HCT116 (cell line): ENCODE measurements around the gene HARS1. TPM values are rescaled to one million over a fixed set of nuclear protein-coding genes. Genes with fewer than 3 reads are reported as not detected.

Experiments
- ATAC-seq: fragments of 200-7000 bp; cut with Tn5 transposase; 2 replicates; pipeline ENCODE4 v1.9.1; 2020; ENCODE audit warnings: mild to moderate bottlenecking, moderate library complexity
- BruUV-seq: library from RNA; stranded (reverse); fragments of 400-500 nt; replicated peaks from 2 replicates; lab custom pipeline; 2021; lab: Mats Ljungman, UMichigan
- CTCF ChIA-PET: fragments of 300-600 bp; sonication (Branson Sonifier 250); formaldehyde crosslinking; loops from one replicate; lab custom pipeline; 2021; ENCODE audit warnings: antibody characterized with exemption; lab: Charles Lee
- POLR2A ChIA-PET: fragments of 300-600, 350-600 bp; sonication (Branson Sonifier 250); formaldehyde crosslinking; loops from one replicate; lab custom pipeline; 2021; ENCODE audit warnings: antibody characterized with exemption; lab: Charles Lee
- RAD21 ChIA-PET, 2 experiments: fragments of 300-600 bp; sonication (Branson Sonifier 250); formaldehyde crosslinking; loops; one replicate each; lab custom pipeline; 2023; ENCODE audit warnings: low total read pairs in 2 of 2; ENCODE audit not compliant: uncharacterized antibody in 2 of 2, unreplicated experiment in 2 of 2, low non-redundant PET in 1 of 2; lab: Charles Lee
- DNase-seq: peaks from one replicate; pipeline ENCODE4 v3.0.0-alpha.2; 2010; ENCODE audit warnings: low read depth, low spot score
- H2AFZ ChIP-seq: fragments of 200-600 bp; shearing (Covaris generic), sonication (generic); 2 replicates; pipeline ENCODE4 v1.6.1; 2017; ENCODE audit warnings: low read depth, mixed run types, mixed read lengths, antibody characterized with exemption, low read length; ENCODE audit not compliant: poor library complexity, severe bottlenecking
- H3K27ac ChIP-seq: 2 replicates; pipeline ENCODE4 v1.5.1; 2012; ENCODE audit warnings: low read depth, low read length
- H3K27me3 ChIP-seq: fragments of 200-600 bp; sonication (generic); 2 replicates; pipeline ENCODE4 v1.6.1; 2016; ENCODE audit warnings: mixed run types, low read length, mixed read lengths; ENCODE audit not compliant: insufficient read depth
- H3K36me3 ChIP-seq, 2 experiments: fragments of 200-500 bp in 1 of 2; fragments of 200-600 bp in 1 of 2; sonication (Bioruptor generic) in 1 of 2; sonication (generic) in 1 of 2; 2 replicates each; pipeline versions ENCODE4 v1.5.1 to v1.6.1; 2014 to 2016; ENCODE audit warnings: low read length in 2 of 2, inconsistent platforms in 1 of 2, mixed read lengths in 1 of 2, mixed run types in 1 of 2; ENCODE audit not compliant: insufficient read depth in 2 of 2, control insufficient read depth in 1 of 2
- H3K4me1 ChIP-seq, 2 experiments: fragments of 200-600 bp in 1 of 2; sonication (generic) in 1 of 2; 2 replicates each; pipeline versions ENCODE4 v1.5.1 to v1.6.1; 2012 to 2017; ENCODE audit warnings: low read length in 2 of 2, inconsistent platforms in 1 of 2, mild to moderate bottlenecking in 1 of 2, mixed read lengths in 1 of 2, mixed run types in 1 of 2, moderate library complexity in 1 of 2; ENCODE audit not compliant: insufficient read depth in 2 of 2, control insufficient read depth in 1 of 2
- H3K4me2 ChIP-seq: fragments of 200-600 bp; sonication (generic); 2 replicates; pipeline ENCODE4 v1.6.1; 2017; ENCODE audit warnings: mixed run types, low read length, mixed read lengths
- H3K4me3 ChIP-seq, 2 experiments: fragments of 200-600 bp in 1 of 2; sonication (generic) in 1 of 2; replicated peaks in 1 of 2; 2 replicates each; pipeline ENCODE4 v1.5.1; 2011 to 2016; ENCODE audit warnings: low read length in 2 of 2, control low read depth in 1 of 2, low read depth in 1 of 2, mild to moderate bottlenecking in 1 of 2, mixed read lengths in 1 of 2, mixed run types in 1 of 2
- H3K79me2 ChIP-seq: fragments of 200-600 bp; sonication (generic); 2 replicates; pipeline ENCODE4 v1.6.1; 2017; ENCODE audit warnings: mild to moderate bottlenecking, mixed run types, low read length, moderate library complexity, mixed read lengths; ENCODE audit not compliant: insufficient read depth
- H3K9ac ChIP-seq: fragments of 200-600 bp; sonication (generic); 2 replicates; pipeline ENCODE4 v1.6.1; 2016; ENCODE audit warnings: low read length, mixed read lengths
- H3K9me2 ChIP-seq: fragments of 200-600 bp; sonication (generic), shearing (Covaris generic); 2 replicates; pipeline ENCODE4 v1.6.1; 2017; ENCODE audit warnings: mixed run types, mild to moderate bottlenecking, moderate library complexity; ENCODE audit not compliant: insufficient read depth
- H3K9me3 ChIP-seq, 2 experiments: fragments of 200-500 bp in 1 of 2; fragments of 200-600 bp in 1 of 2; sonication (Bioruptor generic) in 1 of 2; sonication (generic) in 1 of 2; 2 replicates each; pipeline ENCODE4 v1.6.1; 2014 to 2017; ENCODE audit warnings: low read length in 2 of 2, mixed read lengths in 2 of 2, inconsistent platforms in 1 of 2, low read depth in 1 of 2, mild to moderate bottlenecking in 1 of 2, mixed run types in 1 of 2, moderate library complexity in 1 of 2; ENCODE audit not compliant: control insufficient read depth in 1 of 2, insufficient read depth in 1 of 2
- H4K20me1 ChIP-seq: fragments of 200-600 bp; sonication (generic), shearing (Covaris generic); 2 replicates; pipeline ENCODE4 v1.6.1; 2017; ENCODE audit warnings: mixed run types, mild to moderate bottlenecking, moderate library complexity; ENCODE audit not compliant: insufficient read depth
- CEBPB ChIP-seq: IDR thresholded peaks from 2 replicates; pipeline ENCODE4 v1.6.1; 2012; ENCODE audit warnings: low read depth
- CTCF ChIP-seq, 3 experiments: fragments of 200-600 bp in 1 of 3; sonication (generic) in 1 of 3; IDR thresholded peaks in 2 of 3; conservative IDR thresholded peaks in 1 of 3; 2 replicates each; pipeline ENCODE4 v1.5.1; 2012 to 2017; ENCODE audit warnings: low read depth in 2 of 3, low read length in 2 of 3, antibody characterized with exemption in 1 of 3, borderline replicate concordance in 1 of 3, control low read depth in 1 of 3, mild to moderate bottlenecking in 1 of 3, mixed read lengths in 1 of 3, mixed run types in 1 of 3, moderate library complexity in 1 of 3; ENCODE audit not compliant: insufficient read depth in 1 of 3
- EGR1 ChIP-seq: IDR thresholded peaks from 2 replicates; pipeline ENCODE4 v1.6.1; 2012; ENCODE audit warnings: low read depth
- ELF1 ChIP-seq: IDR thresholded peaks from 2 replicates; pipeline ENCODE4 v1.6.1; 2012; ENCODE audit warnings: low read depth, borderline replicate concordance
- EZH2 ChIP-seq: fragments of 200-600 bp; sonication (generic); IDR thresholded peaks from 2 replicates; pipeline ENCODE4 v1.6.1; 2017; ENCODE audit warnings: antibody characterized with exemption, mixed run types
- EZH2phosphoT487 ChIP-seq: fragments of 200-600 bp; IDR thresholded peaks from 2 replicates; pipeline ENCODE4 v1.6.1; 2018; ENCODE audit warnings: antibody characterized with exemption, borderline replicate concordance
- FOSL1 ChIP-seq: IDR thresholded peaks from 2 replicates; pipeline ENCODE4 v1.6.1; 2012; ENCODE audit warnings: low read depth
- POLR2A ChIP-seq: IDR thresholded peaks from 2 replicates; pipeline ENCODE4 v1.7.0; 2011; ENCODE audit warnings: borderline replicate concordance; ENCODE audit not compliant: insufficient read depth, insufficient read length; ENCODE audit errors: extremely low read depth
- RAD21 ChIP-seq: IDR thresholded peaks from 2 replicates; pipeline ENCODE4 v1.6.1; 2012; ENCODE audit warnings: low read depth, mild to moderate bottlenecking
- SIN3A ChIP-seq: IDR thresholded peaks from 2 replicates; pipeline ENCODE4 v1.6.1; 2012; ENCODE audit warnings: low read depth
- SRF ChIP-seq: IDR thresholded peaks from 2 replicates; pipeline ENCODE4 v1.6.1; 2012; ENCODE audit warnings: low read depth
- TCF7L2 ChIP-seq: IDR thresholded peaks from 2 replicates; pipeline ENCODE4 v1.7.0; 2011; ENCODE audit warnings: borderline replicate concordance, inconsistent platforms; ENCODE audit not compliant: insufficient read depth, insufficient read length; ENCODE audit errors: extremely low read depth
- YY1 ChIP-seq: IDR thresholded peaks from 2 replicates; pipeline ENCODE4 v1.6.1; 2011; ENCODE audit warnings: low read length, low read depth, moderate library complexity, mild to moderate bottlenecking; ENCODE audit not compliant: insufficient replicate concordance; ENCODE audit errors: extremely low read depth
- ZFX ChIP-seq: fragments of 450-650 bp; IDR thresholded peaks from 2 replicates; pipeline ENCODE4 v1.6.1; 2017
- intact Hi-C: fragments of 100-400 bp; cut with micrococcal nuclease; formaldehyde crosslinking; loops from 2 replicates; pipeline ENCODE4 v1.10.0; 2022
- total RNA-seq: library from RNA; stranded (reverse); gene quantifications from one replicate; pipeline ENCODE4 v1.2.1, GENCODE V29; 2021; ENCODE audit not compliant: unreplicated experiment
- TF ChIP-seq, protein P1 (sequence below): IDR thresholded peaks from 2 replicates; pipeline ENCODE4 v1.6.1; 2011; ENCODE audit warnings: mild to moderate bottlenecking, low read length, moderate library complexity; ENCODE audit not compliant: insufficient replicate concordance; ENCODE audit errors: extremely low read depth

Gene HARS1
- total RNA-seq, 1 experiment from 2014 or later: 91.1 TPM

- Histone ChIP-seq H3K9me2 (no peaks in the 10 kb centered on the region), H3K27me3 (no peaks in the 10 kb centered on the region), H3K79me2 (peaks cover 33% of the 10 kb centered on the region), H3K9ac (no peak overlapping the region), H3K27ac (no peak overlapping the region), H3K4me2 (no peak overlapping the region), H4K20me1 (no peaks in the 10 kb centered on the region), H3K4me1 (peaks cover 7 to 17% of the 10 kb centered on the region in 2 experiments), H3K9me3 (no peaks in the 10 kb centered on the region), H2AFZ (no peak overlapping the region), H3K36me3 (peaks cover 13 to 29% of the 10 kb centered on the region in 2 experiments), H3K4me3 (no peak overlapping the region)
- no peak for DNase-seq
- no peak for TF ChIP-seq TCF7L2
- no peak for TF ChIP-seq RAD21
- no peak for TF ChIP-seq ZFX
- no peak for TF ChIP-seq CEBPB
- no peak for TF ChIP-seq EZH2
- TF ChIP-seq FOSL1: no peak
- TF ChIP-seq CTCF (IDR thresholded peaks at IDR 0.05 in 2 of 3, conservative IDR thresholded peaks at IDR 0.05 in 1 of 3; ENCODE audit: borderline replicate concordance in 1 of 3, insufficient read depth in 1 of 3, low read depth in 2 of 3, low read length in 2 of 3): no peak
- TF ChIP-seq, protein P1, sequence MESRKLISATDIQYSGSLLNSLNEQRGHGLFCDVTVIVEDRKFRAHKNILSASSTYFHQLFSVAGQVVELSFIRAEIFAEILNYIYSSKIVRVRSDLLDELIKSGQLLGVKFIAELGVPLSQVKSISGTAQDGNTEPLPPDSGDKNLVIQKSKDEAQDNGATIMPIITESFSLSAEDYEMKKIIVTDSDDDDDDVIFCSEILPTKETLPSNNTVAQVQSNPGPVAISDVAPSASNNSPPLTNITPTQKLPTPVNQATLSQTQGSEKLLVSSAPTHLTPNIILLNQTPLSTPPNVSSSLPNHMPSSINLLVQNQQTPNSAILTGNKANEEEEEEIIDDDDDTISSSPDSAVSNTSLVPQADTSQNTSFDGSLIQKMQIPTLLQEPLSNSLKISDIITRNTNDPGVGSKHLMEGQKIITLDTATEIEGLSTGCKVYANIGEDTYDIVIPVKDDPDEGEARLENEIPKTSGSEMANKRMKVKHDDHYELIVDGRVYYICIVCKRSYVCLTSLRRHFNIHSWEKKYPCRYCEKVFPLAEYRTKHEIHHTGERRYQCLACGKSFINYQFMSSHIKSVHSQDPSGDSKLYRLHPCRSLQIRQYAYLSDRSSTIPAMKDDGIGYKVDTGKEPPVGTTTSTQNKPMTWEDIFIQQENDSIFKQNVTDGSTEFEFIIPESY: no peak
- TF ChIP-seq ELF1: no peak
- no peak for TF ChIP-seq EZH2phosphoT487
- no peak for TF ChIP-seq EGR1
- TF ChIP-seq YY1: no peak
- TF ChIP-seq SIN3A: no peak
- TF ChIP-seq SRF: no peak
- no peak for TF ChIP-seq POLR2A
- no TSS peak for BruUV-seq
- RAD21 ChIA-PET: no interaction called here
- intact Hi-C loops: loop anchor here (10.0 kb wide), 1 partner anchor 387 kb away; no protein-coding TSS in a partner anchor
- ATAC-seq: no peak
- CTCF ChIA-PET: no interaction called here
- POLR2A ChIA-PET: no interaction called here
Measured at GRCh38 chr5:140641716-140642115, 49.5 kb downstream of the HARS1 start.
